HG03460 (cell line): ENCODE results near the gene NTM.

ENCODE experiments used
- ATAC-seq: cut with Tn5 transposase; IDR thresholded peaks from one replicate; pipeline ENCODE4 v1.9.1; 2021; ENCODE audit not compliant: unreplicated experiment

Gene NTM

DNA sequence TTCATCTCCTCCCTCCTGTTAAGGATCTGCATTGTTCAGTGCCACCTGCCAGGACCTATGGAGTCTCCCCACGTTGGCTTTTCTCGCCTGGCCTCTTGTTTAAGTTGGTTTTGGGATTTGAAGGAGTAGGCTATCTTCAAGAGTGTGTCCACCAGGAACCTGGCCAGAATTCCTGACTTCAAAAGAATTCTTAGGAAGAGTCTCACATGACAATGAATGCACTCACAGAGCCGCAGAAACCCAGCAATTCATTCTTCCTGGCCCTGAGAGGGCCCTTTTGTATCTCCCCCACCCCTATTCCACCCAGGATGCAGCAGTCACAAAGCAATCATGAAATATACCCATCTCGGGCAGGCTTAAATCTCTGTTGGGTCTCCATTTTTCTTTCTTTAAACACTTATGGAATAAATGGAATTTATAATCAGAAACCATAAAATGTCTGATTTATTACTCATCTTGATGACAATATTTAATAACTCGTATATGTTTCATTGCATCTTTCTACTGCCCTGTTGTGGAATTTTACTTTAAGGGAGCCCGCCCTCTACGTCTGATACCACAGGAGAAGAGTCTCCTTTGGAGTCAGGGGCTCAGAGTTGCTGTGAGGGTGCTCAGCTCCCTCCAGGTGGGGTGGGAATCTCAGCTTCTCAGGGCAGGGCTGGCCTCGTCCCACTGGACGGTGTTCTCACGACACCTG lies 507.0 kb downstream of the NTM start:
- no peak for ATAC-seq

DNA sequence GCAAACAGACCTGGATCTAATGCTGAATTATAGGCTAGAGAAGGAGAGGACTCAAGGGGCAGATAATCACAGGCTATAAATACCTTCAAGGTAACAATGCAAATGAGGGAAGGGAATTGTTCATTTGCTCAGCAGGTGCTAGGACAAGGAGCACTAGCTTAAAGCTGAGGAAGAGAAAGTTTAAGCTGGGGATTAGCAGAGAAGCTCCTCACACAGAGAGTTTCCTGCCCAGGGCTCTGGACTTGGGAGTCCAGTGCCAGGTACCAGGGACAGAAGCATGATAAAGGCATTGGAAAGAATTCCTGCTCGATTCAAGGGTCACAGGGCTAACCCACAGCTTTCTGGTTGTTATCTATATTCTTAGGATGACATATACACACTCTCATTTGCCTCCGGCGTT lies 509.9 kb downstream of the NTM start:
- no peak for ATAC-seq

DNA sequence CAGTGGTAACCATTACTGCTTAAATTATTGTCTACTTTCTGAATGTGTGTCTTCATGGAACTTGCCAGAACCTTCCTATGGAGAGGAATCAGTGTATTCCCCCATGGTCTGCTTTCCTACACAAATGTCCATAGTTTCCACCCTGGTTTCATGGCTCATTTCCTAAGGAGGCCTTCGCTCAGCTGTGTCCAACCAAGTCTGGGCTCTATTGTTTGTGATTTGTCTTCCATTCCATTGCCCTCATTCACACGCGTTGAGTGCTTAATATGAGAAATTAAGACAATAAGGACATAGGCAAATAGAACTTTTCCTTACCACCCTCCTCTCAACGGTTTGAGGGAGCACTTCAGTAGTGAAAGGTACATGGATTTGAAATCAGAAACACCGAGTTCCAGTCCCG lies 510.6 kb downstream of the NTM start:
- no peak for ATAC-seq

DNA sequence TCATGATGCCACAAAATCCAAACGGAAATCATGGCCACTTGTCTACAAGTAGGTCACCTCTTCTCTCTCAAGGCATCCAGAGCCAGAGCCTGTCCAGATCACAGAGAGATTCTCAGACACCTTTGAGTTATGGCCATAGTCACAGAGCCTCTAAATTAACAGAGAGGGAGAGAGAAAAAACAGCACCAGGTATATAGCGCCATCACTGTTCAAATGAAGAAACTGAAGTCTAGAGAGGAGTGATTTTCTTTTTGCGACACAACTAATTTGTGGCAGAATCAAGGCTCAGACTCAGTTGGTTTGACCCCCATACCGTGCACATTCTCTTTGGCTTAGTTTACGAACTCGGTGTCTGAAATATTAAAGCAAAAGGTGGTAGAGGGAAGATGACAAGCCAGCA lies 512.9 kb downstream of the NTM start:
- ATAC-seq, result no peak

DNA sequence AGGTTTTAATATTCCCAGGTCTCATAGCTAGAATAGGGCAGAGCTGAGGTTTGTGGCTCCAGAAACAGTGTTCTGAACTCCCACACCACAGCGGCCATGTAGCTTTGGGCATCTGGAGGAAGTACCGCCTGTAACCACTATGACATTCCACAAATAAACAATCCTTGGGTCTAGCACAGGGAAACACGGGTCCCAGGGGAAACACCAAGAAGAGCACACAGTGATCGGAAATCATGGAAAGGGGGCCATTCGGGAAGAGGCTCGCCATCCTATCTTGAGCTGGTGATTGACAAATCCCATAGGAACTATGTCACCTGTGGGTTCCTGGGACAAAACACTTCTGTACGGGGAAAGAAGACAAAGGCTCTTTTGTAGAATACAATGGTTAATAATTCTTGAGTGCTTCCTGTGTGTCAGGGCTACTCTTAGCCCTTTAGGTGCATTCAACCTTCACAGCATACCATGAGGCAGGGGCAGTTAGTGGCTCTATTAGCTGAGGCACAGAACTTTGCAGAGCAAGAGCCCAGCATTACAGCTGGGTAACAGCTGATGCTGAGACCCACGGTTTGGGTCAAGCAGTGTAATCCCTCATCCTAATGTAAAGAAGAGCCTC lies 514.2 kb downstream of the NTM start:
- ATAC-seq, result peak; percentile 71

DNA sequence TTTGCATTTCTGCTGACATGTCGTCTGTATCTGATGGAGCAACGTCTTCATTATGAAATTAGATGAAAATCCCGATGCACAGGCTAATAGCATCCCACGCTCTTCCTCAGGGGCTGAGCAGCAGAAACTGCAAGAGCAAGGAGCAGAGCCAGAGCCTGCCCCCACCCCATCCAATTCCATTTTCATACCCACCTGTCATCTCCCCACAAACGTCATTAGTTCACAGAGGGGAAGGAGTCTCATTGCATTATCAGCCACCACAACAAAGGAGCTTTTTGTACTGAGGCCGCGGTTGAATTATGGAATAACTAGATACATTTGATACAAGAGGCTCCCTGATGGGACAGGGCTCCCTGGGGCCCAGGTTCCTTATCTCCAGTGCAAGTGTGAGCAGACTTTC lies 515.0 kb downstream of the NTM start:
- no peak for ATAC-seq

DNA sequence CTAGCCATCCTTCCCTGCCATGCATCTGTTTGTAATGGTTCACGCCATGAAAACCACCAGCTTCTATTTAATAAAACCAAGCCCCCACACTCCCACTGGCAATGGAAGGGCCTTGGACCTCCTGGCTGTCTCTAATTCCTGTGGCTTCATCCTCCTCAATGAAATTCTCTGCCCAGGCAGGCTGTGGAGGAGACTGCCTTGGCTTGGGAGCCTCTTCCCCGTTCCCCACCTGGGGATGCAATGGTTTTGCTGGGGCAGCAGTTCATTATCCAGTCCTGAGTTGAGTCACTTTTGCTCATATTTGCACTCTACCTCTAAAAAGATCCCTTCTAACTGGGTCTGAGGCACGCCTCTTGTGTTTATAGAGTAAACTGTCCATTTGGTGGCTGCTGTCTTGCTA lies 515.8 kb downstream of the NTM start:
- no peak for ATAC-seq

DNA sequence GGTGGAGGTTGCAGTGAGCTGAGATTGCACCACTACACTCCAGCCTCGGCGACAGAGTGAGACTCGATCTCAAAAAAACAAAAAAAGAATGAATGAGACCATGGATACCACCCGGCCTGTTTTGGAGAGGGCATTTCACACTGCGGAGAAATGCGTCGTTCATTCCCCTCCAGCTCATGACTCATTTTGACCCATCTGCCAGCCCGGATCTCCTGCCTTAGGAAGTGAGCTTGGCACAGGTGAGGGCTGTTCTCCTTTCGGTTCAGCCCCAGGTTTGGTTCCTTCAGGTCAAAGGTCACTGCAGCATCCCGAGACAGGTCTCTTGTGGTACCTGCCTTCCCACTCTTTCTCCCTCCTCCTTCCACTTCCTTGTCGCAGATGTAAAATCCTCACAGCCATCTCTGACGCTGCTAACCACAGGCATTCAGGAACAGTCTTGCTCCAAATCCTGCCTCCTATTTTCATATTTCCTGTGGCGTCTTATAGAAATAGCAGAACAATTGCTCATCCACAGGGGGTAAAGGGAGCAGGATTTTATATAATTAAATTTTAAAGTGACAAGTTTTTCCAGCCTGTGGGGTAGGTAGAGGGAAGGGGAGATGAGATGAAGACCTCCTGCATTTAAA lies 517.9 kb downstream of the NTM start:
- no peak for ATAC-seq

DNA sequence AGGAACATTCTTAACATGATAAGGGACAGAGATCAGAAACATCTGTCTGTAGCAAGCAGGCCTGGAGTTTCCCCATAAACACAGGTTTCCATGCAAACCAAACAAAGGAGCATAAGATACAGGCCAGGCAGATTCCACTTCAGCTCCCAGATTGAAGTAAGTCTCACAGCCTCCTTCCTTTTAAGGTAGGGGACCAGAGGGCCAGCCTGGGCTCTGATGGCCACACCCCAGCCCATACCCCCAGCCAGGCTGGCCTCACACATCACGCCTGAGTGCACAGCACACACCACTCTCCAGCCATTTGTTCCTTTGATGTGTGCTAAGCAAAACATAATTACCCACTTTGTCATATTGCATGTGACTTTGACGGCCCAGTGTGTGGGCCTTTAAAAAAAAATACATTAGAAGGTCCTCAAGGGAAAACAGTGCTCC lies 518.7 kb downstream of the NTM start:
- no peak for ATAC-seq

DNA sequence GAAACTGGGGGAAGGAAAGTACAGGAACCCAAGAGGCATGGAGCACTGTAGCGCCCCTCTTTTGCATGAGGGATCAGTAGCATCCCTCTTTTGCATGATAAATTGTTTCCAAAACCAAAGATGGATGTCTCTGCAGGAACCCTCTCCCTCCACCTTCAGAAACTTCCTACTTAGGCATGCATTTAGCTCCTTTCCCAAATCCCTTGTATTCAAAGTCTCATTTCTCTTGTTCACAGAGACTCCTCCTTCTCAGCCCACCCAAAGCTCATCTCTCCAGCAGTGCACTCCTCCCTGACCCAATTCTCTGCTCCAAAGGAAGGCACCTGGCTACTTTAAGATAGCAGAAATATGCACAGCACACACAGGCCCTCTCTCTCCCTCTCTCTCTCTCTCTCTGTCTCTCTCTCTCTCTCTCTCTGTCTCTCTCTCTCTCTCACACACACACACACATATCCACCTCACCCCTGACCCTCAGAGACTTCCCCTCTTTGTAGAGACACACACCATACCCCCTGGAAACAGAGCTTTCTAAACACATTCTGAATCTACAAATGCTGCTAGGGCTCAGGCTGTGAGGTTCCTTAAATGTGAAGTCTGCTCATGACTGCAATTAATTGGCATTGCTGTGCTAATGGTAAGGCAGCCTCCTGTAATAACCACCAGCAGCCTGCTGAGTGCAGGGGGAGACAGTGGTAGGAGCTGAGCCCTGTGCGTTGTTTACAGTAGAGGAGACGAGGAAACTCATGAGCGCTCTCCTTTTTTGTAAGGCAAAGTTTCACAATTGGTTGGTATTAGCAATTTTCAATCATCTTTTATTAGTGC lies 519.6 kb downstream of the NTM start:
- ATAC-seq, result no peak

DNA sequence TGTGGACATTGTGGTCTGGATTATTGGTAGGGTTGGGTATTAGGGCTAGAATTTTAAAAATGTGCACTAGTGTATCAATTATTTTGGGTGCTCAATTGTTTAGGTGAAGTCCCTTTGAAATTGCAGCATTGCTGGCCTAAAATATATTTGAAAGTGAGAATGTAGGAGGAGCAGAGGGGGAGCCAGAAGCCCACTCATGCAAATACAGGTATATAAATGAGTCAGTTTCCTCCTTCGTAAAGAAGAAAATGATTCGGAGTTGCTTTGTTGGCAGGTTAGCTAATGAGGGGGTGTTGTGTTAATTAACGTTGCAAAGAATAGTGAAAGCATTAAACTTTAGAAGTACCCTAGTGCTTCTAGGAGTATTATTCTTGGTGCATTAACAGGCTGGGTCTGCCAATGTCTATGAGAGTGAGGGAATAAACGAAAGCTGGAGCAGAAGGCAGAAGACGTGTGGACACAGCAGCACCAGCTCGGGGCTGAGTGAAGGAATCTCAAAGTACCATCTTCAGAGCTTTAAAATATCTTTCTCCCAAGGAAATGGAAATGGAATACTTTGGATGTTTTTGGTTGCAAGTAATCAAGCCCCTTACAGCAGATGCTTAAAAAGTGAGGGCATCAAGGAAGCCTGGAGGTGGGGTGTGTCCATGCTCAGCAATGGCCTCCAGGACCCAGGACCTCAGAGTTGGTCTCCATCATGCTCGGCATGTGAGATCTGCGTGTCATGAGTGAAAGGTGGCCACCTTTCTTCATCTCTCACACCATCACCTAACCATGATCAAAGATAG lies 522.9 kb downstream of the NTM start:
- peak; percentile 91 for ATAC-seq

DNA sequence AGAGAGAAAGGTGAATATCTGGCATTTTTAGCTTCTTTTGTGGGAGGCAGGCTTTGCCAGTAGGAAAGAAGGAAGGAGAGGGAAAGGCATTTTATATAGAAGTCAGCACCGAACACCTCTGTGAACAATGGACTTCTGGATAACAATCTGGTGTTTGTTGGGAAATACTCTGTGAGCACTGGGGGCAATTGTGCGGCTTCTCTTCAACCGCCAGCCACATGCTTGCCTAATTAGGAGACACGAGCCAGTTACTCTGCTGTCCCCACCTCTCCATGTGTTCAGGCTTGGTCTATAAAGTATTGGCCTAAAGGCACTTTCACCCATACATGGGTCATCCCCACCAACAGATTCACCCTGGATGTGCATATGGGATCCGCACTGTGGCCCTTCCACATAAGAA lies 523.6 kb downstream of the NTM start:
- ATAC-seq, result no peak

DNA sequence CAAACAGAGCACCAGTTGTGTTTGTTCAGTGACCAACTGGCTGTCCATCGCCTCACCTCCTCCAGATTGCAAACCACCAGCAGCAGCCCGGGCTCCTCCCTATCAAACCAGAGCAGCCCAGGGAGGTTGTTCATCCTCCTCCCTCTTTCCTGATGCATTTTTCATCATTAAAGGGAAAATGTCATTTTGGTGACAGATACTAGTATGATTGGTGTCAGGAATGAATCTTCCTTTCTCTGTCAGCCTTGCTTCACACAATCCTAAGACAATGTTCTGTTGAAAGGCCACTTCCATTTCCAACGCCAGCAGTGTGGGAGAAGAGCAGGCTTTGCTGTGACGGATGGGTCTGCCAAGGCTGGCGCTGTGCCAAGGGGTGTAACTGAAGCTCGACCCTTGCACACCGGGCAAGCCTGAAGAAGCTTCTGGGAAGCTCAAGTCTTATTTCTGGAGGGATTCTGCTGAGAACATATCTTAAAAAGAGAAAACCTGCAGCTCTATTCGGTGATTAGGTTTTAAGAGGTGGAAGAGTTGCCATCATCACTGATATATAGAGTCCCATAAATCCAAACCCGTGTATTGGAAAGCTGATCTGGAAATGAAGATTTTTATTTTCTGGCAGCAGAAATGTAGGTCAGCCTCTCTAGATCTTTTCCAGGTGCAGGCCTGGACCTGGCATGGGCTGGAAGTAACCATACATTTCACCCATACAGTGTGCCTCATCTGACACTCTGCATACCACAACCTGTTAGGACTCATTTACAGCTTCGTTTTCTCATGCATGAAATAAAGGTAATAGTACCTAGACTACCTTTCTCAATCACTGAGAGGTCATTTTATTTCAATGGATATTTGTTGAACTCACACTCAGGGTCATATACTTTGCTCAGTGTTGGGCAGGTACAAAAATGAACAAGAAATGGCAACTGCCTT lies 524.5 kb downstream of the NTM start:
- no peak for ATAC-seq

DNA sequence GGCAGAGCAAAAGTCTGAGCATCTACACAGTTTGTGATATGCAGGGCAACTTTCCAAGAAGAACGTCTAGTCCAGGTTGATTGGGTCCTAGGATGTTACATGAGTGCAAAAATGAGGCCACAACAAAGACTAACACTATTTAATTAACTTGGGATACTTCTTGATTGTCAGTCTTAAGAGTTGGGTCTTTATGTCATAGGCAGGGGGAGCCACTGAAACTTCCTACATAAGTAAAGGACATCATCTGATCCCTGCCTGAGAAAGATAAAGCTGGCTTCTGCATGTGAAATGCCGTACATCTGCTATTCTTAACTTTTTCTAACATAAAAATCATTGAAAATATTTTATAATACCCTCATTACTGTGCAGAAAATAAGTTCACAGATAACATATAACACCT lies 525.5 kb downstream of the NTM start:
- ATAC-seq, result no peak

DNA sequence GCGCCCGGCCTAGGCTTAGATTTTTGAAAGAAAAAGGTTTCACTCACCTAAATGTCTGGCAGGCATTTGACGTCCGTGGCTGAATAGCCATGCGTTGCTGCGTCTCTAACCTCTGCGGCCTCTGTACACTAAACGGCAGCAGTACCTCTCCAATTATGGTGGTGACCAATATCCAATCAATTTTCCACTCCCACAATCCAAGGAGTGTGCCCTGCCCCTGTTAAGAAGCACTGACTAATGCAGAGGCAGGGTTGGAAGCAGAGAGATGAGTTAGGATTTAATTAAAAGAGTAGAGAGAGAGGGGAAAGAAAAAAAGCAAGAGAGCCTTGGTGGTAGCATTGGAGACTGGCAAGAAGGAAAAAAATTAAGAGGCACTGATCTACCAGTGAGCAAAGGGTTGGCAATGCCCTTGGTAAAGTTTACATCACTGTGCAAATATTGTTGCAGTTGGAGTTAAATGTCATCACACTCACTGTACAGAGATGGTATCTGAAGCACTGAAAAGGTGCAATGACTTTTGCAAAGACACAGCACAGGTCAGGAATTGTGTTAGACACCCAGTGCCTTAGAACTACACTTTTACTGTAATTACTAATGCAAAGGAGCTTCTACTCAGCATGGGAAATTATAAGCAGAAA lies 526.7 kb downstream of the NTM start:
- no peak for ATAC-seq

DNA sequence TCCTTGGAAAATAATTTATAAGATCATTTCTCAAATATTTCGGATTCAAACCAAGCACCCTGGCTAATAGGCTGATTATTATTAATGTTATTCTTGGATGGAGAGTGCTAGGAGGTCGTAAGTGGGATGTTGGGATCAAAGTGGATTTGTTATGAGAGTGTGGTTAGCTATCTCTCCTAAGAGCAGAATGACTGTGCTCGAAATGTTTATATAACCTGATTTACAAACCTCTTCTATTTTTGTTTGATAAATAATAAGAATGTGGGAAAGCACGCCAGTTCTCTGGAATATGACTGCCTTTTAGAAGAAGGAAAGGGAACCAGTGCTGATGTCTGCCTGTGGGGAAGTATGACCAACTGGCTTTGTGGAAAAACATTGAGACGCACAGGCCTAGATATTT lies 527.5 kb downstream of the NTM start:
- ATAC-seq, result no peak

DNA sequence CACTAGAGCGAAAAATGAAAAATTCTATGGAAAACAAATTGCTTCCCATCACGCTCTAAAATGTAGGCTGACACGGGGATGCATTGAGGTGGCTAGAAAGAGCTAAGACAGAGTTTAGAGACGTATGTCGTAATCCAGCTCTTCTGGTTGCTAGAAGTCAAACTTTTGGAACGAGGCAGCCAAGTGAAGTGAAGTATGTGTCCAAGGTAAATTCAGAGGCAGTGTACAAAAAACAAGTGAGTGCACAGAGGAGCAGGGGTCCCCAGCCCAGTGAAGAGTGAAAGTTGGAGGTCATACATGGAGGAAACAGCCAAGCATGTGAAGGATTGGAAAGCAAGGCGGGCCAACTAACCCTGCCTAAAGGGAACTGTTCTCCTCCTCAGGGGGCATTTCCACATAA lies 528.5 kb downstream of the NTM start:
- no peak for ATAC-seq

DNA sequence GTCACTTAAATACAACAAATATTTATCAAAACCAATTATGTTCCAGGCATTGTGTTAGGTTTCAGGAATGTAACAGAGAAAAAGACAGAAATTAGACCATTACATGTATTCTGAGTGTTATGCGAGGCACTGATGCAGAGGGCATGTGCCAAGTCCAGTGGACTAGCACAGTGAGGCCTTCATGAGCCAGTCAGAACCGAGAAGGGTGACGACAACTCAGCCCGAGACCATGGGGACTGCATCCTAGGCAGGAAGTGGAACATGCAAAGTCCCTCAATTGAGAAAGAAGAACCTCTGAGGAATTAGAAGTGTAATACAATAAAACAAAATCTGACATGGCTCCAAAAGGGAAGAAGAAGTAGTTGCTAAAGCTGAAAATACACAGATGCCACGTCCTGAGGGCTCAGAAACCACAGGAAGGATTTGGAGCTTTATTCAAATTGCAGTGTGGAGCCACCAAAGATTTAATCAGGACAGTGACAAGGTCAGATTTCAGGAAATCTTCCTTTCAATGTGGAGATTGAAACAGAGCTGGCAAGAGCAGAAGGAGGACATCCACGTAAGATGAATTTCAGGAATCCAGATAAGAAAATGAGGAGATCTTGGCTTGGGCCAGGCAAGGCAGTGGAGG lies 529.6 kb downstream of the NTM start:
- no peak for ATAC-seq

DNA sequence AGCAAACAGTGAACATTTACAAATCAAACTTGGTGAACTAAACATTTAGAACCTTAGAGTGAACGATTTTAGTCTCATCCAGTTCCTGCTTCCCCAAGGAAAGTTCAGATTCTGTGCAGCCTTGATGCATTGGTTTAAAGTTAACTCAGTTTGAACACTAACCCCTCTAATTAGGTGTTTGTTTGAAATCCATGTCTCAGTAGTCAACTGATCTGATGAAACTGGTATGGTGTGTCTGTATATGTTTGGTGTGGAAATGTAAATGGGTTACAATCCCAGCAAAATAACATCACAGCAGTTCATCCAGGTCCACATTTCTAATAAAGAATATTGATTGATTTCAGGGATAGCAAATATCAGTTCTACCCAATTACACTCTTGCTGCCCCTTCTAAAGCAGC lies 532.0 kb downstream of the NTM start:
- no peak for ATAC-seq
